HepG2 (cell line): ENCODE results near the gene SYNGR1. TPM values are rescaled to one million over a fixed set of nuclear protein-coding genes. Genes with fewer than 3 reads are reported as not detected.
A peak's percentile ranks its signal among the peaks of the same experiment; 100 is the strongest.

ENCODE experiments used
- ATAC-seq: fragments of 200-7000 bp; cut with Tn5 transposase; 3 replicates; pipeline ENCODE4 v1.9.1; 2020; ENCODE audit warnings: mild to moderate bottlenecking, moderate library complexity
- BruUV-seq: library from RNA; stranded (reverse); fragments of 400-500 nt; replicated peaks from 2 replicates; lab custom pipeline; 2021; lab: Mats Ljungman, UMichigan
- CTCF ChIA-PET: fragments of 300-600 bp; formaldehyde crosslinking; extraction: SDS; loops from one replicate; lab custom pipeline; 2021; ENCODE audit warnings: low total read pairs, inconsistent platforms, low intra/inter-chr PET ratio; lab: Yijun Ruan, JAX
- POLR2A ChIA-PET: fragments of 350-600 bp; sonication (Branson Sonifier 250); formaldehyde crosslinking; loops from one replicate; lab custom pipeline; 2020; ENCODE audit warnings: antibody characterized with exemption, inconsistent platforms; lab: Yijun Ruan, JAX
- DNase-seq: peaks from one replicate; pipeline ENCODE4 v3.0.0-alpha.2; 2015; ENCODE audit warnings: low spot score
- FAIRE-seq: peaks from 3 replicates; lab custom pipeline; 2011; peaks lifted over from hg19 to GRCh38; lab: Jason Lieb, UNC
- H2AFZ ChIP-seq: one replicate; pipeline ENCODE4 v1.6.1; 2011; ENCODE audit warnings: low read length, inconsistent platforms
- H3K27ac ChIP-seq: fragments of 300-600 bp; 3 replicates; pipeline ENCODE4 v1.8.0; 2011; ENCODE audit warnings: mixed run types, mild to moderate bottlenecking, mixed read lengths, low read length, inconsistent platforms; ENCODE audit not compliant: insufficient read depth; ENCODE audit errors: extremely low read length
- H3K27me3 ChIP-seq, 2 experiments: fragments of 200-600 bp in 1 of 2; 2 replicates in 1 of 2; 3 replicates in 1 of 2; pipeline versions ENCODE4 v1.6.0 to v1.8.0; 2011; ENCODE audit warnings: low read length in 2 of 2, mild to moderate bottlenecking in 2 of 2, moderate library complexity in 2 of 2, inconsistent platforms in 1 of 2; ENCODE audit not compliant: insufficient read depth in 2 of 2, control insufficient read depth in 1 of 2
- H3K36me3 ChIP-seq, 2 experiments: fragments of 200-600 bp in 1 of 2; replicated peaks in 1 of 2; 2 replicates in 1 of 2; 3 replicates in 1 of 2; pipeline versions ENCODE4 v1.5.1 to v1.8.0; 2011; ENCODE audit warnings: low read length in 2 of 2, inconsistent platforms in 1 of 2; ENCODE audit not compliant: insufficient read depth in 2 of 2, control insufficient read depth in 1 of 2
- H3K4me1 ChIP-seq: 2 replicates; pipeline ENCODE4 v1.5.1; 2012; ENCODE audit warnings: low read length, inconsistent platforms; ENCODE audit not compliant: insufficient read depth
- H3K4me2 ChIP-seq: 2 replicates; pipeline ENCODE4 v1.6.0; 2011; ENCODE audit warnings: low read depth, low read length, inconsistent platforms
- H3K4me3 ChIP-seq, 3 experiments: fragments of 200-600 bp in 1 of 3; sonication (generic), shearing (Covaris generic) in 1 of 3; replicated peaks in 1 of 3; 2 replicates each; pipeline ENCODE4 v1.5.1; 2011 to 2016; ENCODE audit warnings: low read length in 3 of 3, inconsistent platforms in 2 of 3, low read depth in 2 of 3, mild to moderate bottlenecking in 2 of 3, control low read depth in 1 of 3, mixed read lengths in 1 of 3; ENCODE audit not compliant: insufficient read depth in 1 of 3
- H3K79me2 ChIP-seq: one replicate; pipeline ENCODE4 v1.6.1; 2011; ENCODE audit warnings: low read length, inconsistent platforms; ENCODE audit not compliant: insufficient read depth
- H3K9ac ChIP-seq: 2 replicates; pipeline ENCODE4 v1.6.0; 2011; ENCODE audit warnings: mild to moderate bottlenecking, low read depth, low read length, inconsistent platforms; ENCODE audit not compliant: insufficient read depth
- H3K9me3 ChIP-seq: 2 replicates; pipeline ENCODE4 v1.5.1; 2012; ENCODE audit warnings: mild to moderate bottlenecking, low read length
- H4K20me1 ChIP-seq: 2 replicates; pipeline ENCODE4 v1.6.0; 2011; ENCODE audit warnings: inconsistent platforms, mild to moderate bottlenecking, low read length, moderate library complexity; ENCODE audit not compliant: insufficient read depth
- CBX5 ChIP-seq: sonication (generic); formaldehyde crosslinking; IDR thresholded peaks from 2 replicates; pipeline ENCODE4 v1.4.0; 2020; ENCODE audit warnings: missing genetic modification reagents, borderline replicate concordance
- ELF4 ChIP-seq: sonication (generic); formaldehyde crosslinking; IDR thresholded peaks from 2 replicates; pipeline ENCODE4 v1.5.0; 2020; ENCODE audit warnings: missing genetic modification reagents, mild to moderate bottlenecking, moderate library complexity, borderline replicate concordance
- ERF ChIP-seq: IDR thresholded peaks from 2 replicates; pipeline ENCODE4 v1.6.1; 2018; ENCODE audit warnings: missing biosample characterization, missing genetic modification reagents
- HNF4A ChIP-seq: sonication (generic); formaldehyde crosslinking; IDR thresholded peaks from 2 replicates; pipeline ENCODE4 v1.4.0; 2020; ENCODE audit warnings: missing genetic modification reagents
- MAX ChIP-seq: IDR thresholded peaks from 2 replicates; pipeline ENCODE4 v1.6.1; 2012; ENCODE audit warnings: inconsistent platforms
- RAD21 ChIP-seq: fragments of 450-650 bp; formaldehyde crosslinking; IDR thresholded peaks from 2 replicates; pipeline ENCODE4 v1.5.0; 2020; ENCODE audit warnings: mild to moderate bottlenecking
- RBAK ChIP-seq: sonication (generic); formaldehyde crosslinking; IDR thresholded peaks from 2 replicates; pipeline ENCODE4 v1.5.1; 2020; ENCODE audit warnings: mild to moderate bottlenecking, missing genetic modification reagents
- RFXAP ChIP-seq: sonication (generic); formaldehyde crosslinking; IDR thresholded peaks from 2 replicates; pipeline ENCODE4 v1.4.0; 2020; ENCODE audit warnings: missing genetic modification reagents, borderline replicate concordance
- SMC3 ChIP-seq: IDR thresholded peaks from 2 replicates; pipeline ENCODE4 v1.6.1; 2011; ENCODE audit warnings: low read length, improper control_type of control experiment
- STAG1 ChIP-seq: sonication (generic); formaldehyde crosslinking; IDR thresholded peaks from 2 replicates; pipeline ENCODE4 v1.4.0; 2020; ENCODE audit warnings: missing genetic modification reagents
- XBP1 ChIP-seq: sonication (generic); formaldehyde crosslinking; IDR thresholded peaks from 2 replicates; pipeline ENCODE4 v1.5.0; 2020; ENCODE audit warnings: missing genetic modification reagents
- XRCC5 ChIP-seq: fragments of 200-400 bp; formaldehyde crosslinking; optimal IDR thresholded peaks from 2 replicates; pipeline ENCODE3; 2017; ENCODE audit warnings: mild to moderate bottlenecking, low read length
- ZMYM4 ChIP-seq: sonication (generic); formaldehyde crosslinking; IDR thresholded peaks from 2 replicates; pipeline ENCODE4 v1.8.1; 2023; ENCODE audit warnings: mild to moderate bottlenecking, missing genetic modification reagents
- ZNF33B ChIP-seq: sonication (generic); formaldehyde crosslinking; IDR thresholded peaks from 2 replicates; pipeline ENCODE4 v1.5.1; 2020; ENCODE audit warnings: mild to moderate bottlenecking, missing genetic modification reagents
- ZNF777 ChIP-seq: sonication (generic); formaldehyde crosslinking; IDR thresholded peaks from 2 replicates; pipeline ENCODE4 v1.4.0; 2020; ENCODE audit warnings: missing genetic modification reagents
- WGBS: methylation state at CpG from one replicate; pipeline ENCODE4 v1.1.6; 2017; ENCODE audit warnings: low lambda C conversion rate; 5-methylcytosine and 5-hydroxymethylcytosine counted together
- in situ Hi-C: cut with HindIII; loops from 2 replicates; pipeline ENCODE4 v1.10.0; 2017; ENCODE audit warnings: low pct_unique_long_range_greater_than_20kb; ENCODE audit not compliant: extremely low pct_ligation_motif_present
- intact Hi-C: fragments of 100-400 bp; cut with micrococcal nuclease; formaldehyde crosslinking; loops from one replicate; pipeline ENCODE4 v1.10.0; 2022; ENCODE audit not compliant: unreplicated experiment
- polyA plus RNA-seq, 8 experiments: library from polyadenylated mRNA; depleted of rRNA in 3 of 8; stranded (reverse) in 7 of 8; unstranded in 1 of 8; fragments of >200 nt; fragmentation: Illumina TruSeq in 4 of 8; extraction: Trizol in 4 of 8; gene quantifications; 2 replicates each; pipeline versions ENCODE4 v1.2.1 to v1.2.3, GENCODE V29; 2011 to 2016; ENCODE audit warnings: low read depth in 4 of 8, missing spikeins in 1 of 8, mixed read lengths in 1 of 8; ENCODE audit not compliant: insufficient read depth in 1 of 8
- total RNA-seq, 5 experiments: library from RNA; depleted of rRNA; stranded (reverse); fragments of >200 nt; fragmentation: Illumina TruSeq; extraction: Trizol; gene quantifications; 2 replicates each; pipeline ENCODE4 v1.2.3, GENCODE V29; 2016; ENCODE audit warnings: low read depth in 1 of 5
- TF ChIP-seq, protein P1 (sequence below): IDR thresholded peaks from 2 replicates; pipeline ENCODE4 v1.6.1; 2016; ENCODE audit warnings: low read depth

The SYNGR1 gene
- total and polyA plus RNA-seq, 2 of the 13 experiments (the other 11 are each of a cell fraction or from before 2014, with no cell fraction given), result 0.27 to 2.7 TPM

DNA sequence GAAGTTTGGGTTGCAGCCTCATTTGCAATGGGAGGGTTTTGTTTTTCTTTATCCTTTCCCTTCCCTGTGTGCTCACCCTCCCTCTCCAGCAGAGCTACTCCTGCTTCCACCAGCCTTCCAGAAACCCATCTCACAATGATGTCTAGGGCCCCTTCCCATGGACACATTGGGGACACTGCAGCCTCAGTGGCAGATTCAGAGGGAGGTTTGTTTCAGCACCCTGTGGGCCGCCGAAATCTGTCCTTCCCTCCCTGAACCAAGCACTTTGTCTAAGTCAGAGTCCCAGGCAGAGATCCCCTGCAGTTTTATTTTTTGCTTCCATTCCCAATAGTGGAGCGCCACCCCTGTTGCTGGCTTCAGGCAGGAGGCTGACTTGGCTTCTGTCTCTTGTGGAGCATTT is 8.6 kb upstream of the SYNGR1 start:
- ChIA-PET CTCF (no interaction called here), POLR2A (interaction anchor here (2.3 kb wide), 1 partner anchor 22 kb away, joined by 5 read pairs; the partner anchor contains the start of gene RPL3)
- no peaks in the 10 kb centered on the region for H3K36me3 ChIP-seq
- FAIRE-seq (no peak), ATAC-seq (no peak), DNase-seq (no peak)
- BruUV-seq, result no TSS peak
- WGBS, result 33% methylated on average over 3 of the region's 3 CpGs
- in situ Hi-C loops (no loop called here), intact Hi-C loops (no loop called here)
- H3K9ac ChIP-seq, result no peak overlapping the region
- no peaks in the 10 kb centered on the region for H3K9me3 ChIP-seq
- H3K4me2 ChIP-seq, result no peak overlapping the region
- H2AFZ ChIP-seq, result no peak overlapping the region
- no peaks in the 10 kb centered on the region for H4K20me1 ChIP-seq
- no peaks in the 10 kb centered on the region for H3K79me2 ChIP-seq
- no peak overlapping the region for H3K27ac ChIP-seq
- no peak overlapping the region for H3K4me3 ChIP-seq
- no peaks in the 10 kb centered on the region for H3K27me3 ChIP-seq
- no peak for TF ChIP-seq ELF4
- peaks cover 9% of the 10 kb centered on the region for H3K4me1 ChIP-seq

DNA sequence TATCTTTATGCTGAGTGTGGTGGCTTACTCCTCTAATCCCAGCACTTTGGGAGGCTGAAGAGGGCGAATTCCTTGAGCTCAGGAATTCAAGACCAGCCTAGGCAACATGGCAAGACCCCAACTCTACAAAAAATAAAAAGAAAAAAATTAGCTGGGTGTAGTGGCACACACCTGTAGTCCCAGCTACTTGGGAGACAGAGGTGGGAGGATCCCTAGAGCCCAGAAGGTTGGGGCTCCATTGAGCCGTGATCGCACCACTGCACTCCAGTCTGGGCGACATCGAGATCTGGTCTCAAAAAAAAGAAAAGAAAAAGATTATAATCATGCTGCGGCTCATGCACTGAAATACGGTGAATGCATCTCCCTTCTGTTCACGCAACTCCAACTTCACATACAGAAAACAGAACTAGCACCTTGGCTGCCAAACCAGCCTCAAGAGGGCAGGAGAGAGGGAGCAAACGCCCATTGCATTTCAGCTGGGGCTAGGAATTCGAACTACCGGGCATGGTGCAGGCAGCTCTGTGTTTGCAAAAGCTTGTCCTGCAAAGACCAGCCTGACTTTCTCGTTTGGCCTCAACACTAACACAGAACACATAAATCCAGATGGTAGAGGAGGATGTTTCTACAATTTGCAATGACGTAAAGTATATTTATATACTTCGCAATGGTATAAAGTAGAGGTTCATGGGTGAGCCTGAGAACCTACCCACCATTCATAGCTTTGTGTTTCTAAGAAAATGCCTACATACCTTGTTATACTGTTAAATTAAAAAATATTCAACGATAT is 6.3 kb upstream of the SYNGR1 start:
- ATAC-seq (peak; percentile 97), FAIRE-seq (peak; percentile 87), DNase-seq (peak; percentile 70)
- in situ Hi-C loops, result no loop called here
- intact Hi-C loops, result no loop called here
- Histone ChIP-seq H3K4me3 (no peak overlapping the region), H2AFZ (no peak overlapping the region), H4K20me1 (no peaks in the 10 kb centered on the region), H3K27me3 (no peaks in the 10 kb centered on the region), H3K4me1 (peaks cover 9% of the 10 kb centered on the region), H3K4me2 (no peak overlapping the region; the same call in 1 of the 2 replicates), H3K27ac (no peak overlapping the region), H3K9ac (no peak overlapping the region), H3K79me2 (no peaks in the 10 kb centered on the region), H3K36me3 (no peaks in the 10 kb centered on the region), H3K9me3 (no peaks in the 10 kb centered on the region)
- ChIA-PET CTCF (interaction anchor here (1.0 kb wide), 1 partner anchor 22 kb away, joined by 3 read pairs; no protein-coding TSS in a partner anchor), POLR2A (interaction anchor here (0.8 to 1.3 kb wide), 4 partner anchors 9 to 176 kb away, joined by 3 to 16 read pairs (median 3); partner anchors contain the start of genes RPL3 and TAB1)
- WGBS, result 1% methylated on average over 14 of the region's 15 CpGs
- no TSS peak for BruUV-seq
- 0 out of 2 replicates have a peak, but pooled peaks have one; percentile 24 for TF ChIP-seq RFXAP (CRISPR knock-in tag)
- TF ChIP-seq CBX5, result 0 out of 2 replicates have a peak, but pooled peaks have one; percentile 18
- TF ChIP-seq ZNF33B (CRISPR knock-in tag), result no peak
- TF ChIP-seq XRCC5, result peak; percentile 61
- TF ChIP-seq, protein P1, sequence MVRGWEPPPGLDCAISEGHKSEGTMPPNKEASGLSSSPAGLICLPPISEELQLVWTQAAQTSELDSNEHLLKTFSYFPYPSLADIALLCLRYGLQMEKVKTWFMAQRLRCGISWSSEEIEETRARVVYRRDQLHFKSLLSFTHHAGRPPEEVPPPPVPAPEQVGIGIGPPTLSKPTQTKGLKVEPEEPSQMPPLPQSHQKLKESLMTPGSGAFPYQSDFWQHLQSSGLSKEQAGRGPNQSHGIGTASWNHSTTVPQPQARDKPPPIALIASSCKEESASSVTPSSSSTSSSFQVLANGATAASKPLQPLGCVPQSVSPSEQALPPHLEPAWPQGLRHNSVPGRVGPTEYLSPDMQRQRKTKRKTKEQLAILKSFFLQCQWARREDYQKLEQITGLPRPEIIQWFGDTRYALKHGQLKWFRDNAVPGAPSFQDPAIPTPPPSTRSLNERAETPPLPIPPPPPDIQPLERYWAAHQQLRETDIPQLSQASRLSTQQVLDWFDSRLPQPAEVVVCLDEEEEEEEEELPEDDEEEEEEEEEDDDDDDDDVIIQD (CRISPR knock-in tag), result peak; percentile 49; the same call in 1 of the 2 replicates
- TF ChIP-seq XBP1, result no peak
- 0 out of 2 replicates have a peak, but pooled peaks have one; percentile 41 for TF ChIP-seq ERF (CRISPR knock-in tag)
- peak; percentile 49; the same call in 1 of the 2 replicates for TF ChIP-seq ZMYM4 (CRISPR knock-in tag)
- TF ChIP-seq RBAK (CRISPR knock-in tag), result no peak
- no peak for TF ChIP-seq ZNF777
- peak; percentile 70 for TF ChIP-seq STAG1
- TF ChIP-seq HNF4A, result peak; percentile 63
- TF ChIP-seq MAX, result peak; percentile 15; the same call in 1 of the 2 replicates
- TF ChIP-seq RAD21 (CRISPR knock-in tag), result peak; percentile 29; the same call in 1 of the 2 replicates
- peak; percentile 59; the same call in 1 of the 2 replicates for TF ChIP-seq SMC3
